ENCODE data around the gene UBE2K. TPM values are rescaled to one million over a fixed set of nuclear protein-coding genes. Genes with fewer than 3 reads are reported as not detected.

UBE2K gene
- total and polyA plus RNA-seq, 10 of the 15 experiments (the other 5 are each of a cell fraction or from before 2014, with no cell fraction given) = 17.0 to 141 (median 75.5) TPM

DNA sequence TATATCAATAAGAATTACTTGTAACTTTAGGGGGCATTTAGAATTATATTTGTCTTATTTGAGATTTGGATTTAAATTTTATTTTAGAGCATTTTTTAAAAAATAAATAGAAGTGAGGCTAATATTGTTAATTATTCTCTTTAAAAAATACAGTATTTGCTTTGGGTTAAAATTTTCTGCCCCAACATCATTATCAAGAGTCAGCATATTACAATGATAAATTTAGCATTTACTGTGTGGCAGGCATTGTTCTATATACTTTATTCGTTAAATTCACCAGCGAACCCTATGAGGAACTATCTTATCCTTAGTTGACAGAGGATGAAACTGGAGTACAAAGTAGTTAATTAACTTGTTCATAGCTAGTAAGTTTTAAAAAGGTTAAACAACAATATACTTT is 34.0 kb downstream of the UBE2K start:
- ChIA-PET RAD21 (ENCODE audit: unreplicated experiment) (interaction anchor here (1.2 to 1.7 kb wide), 3 partner anchors 13 to 105 kb away, joined by 3 to 6 read pairs (median 5); no protein-coding TSS in a partner anchor), SMC1A (ENCODE audit: uncharacterized antibody, unreplicated experiment) (interaction anchor here (0.6 to 1.7 kb wide), 7 partner anchors 13 to 263 kb away, joined by 3 to 6 read pairs (median 3); no protein-coding TSS in a partner anchor), POLR2A (interaction anchor here (0.5 to 1.2 kb wide), 5 partner anchors 12 to 180 kb away, joined by 3 to 7 read pairs (median 4); no protein-coding TSS in a partner anchor), CTCF (interaction anchor here (0.7 to 1.8 kb wide), 3 partner anchors 17 to 24 kb away, joined by 3 to 6 read pairs (median 5); no protein-coding TSS in a partner anchor)
- no peak for ATAC-seq
- Histone ChIP-seq H3K27ac (ENCODE audit: control insufficient read depth, insufficient read depth) (no peak overlapping the region), H3K36me3 (ENCODE audit: control insufficient read depth in 2 of 2, insufficient read depth in 2 of 2, low read length in 1 of 2) (no peaks in the 10 kb centered on the region; a peak in 1 of 4 replicates), H3K9ac (ENCODE audit: control insufficient read depth, insufficient read depth, low read length) (no peak overlapping the region), H3K27me3 (replicated peaks in 1 of 2; ENCODE audit: control insufficient read depth in 2 of 2, insufficient read depth in 2 of 2, low read length in 1 of 2) (no peaks in the 10 kb centered on the region), H2AFZ (ENCODE audit: control insufficient read depth, low read depth, low read length) (no peak overlapping the region), H3K79me2 (ENCODE audit: control insufficient read depth, insufficient read depth, low read length) (peaks cover 68% of the 10 kb centered on the region), H3K4me1 (ENCODE audit: control insufficient read depth, insufficient read depth, low read length) (no peaks in the 10 kb centered on the region), H3K4me2 (ENCODE audit: control insufficient read depth, insufficient read depth) (no peak overlapping the region), H4K20me1 (ENCODE audit: control insufficient read depth, insufficient read depth) (no peaks in the 10 kb centered on the region), H3K9me3 (replicated peaks; ENCODE audit: control insufficient read depth, insufficient read depth, low read length) (no peaks in the 10 kb centered on the region), H3K4me3 (no peak overlapping the region)
- 100% methylated on average over 2 of the region's 2 CpGs for WGBS (ENCODE audit: insufficient coverage, insufficient replicate concordance, low lambda C conversion rate, missing lambda C conversion rate)
- no peak for FAIRE-seq
- in situ Hi-C loops (cut with MboI) = no loop called here
- intact Hi-C loops (cut with micrococcal nuclease; ENCODE audit: unreplicated experiment) = no loop called here
- no peak for DNase-seq (ENCODE audit: low read depth, low spot score)
- BruUV-seq (replicated peaks) = TSS peak; percentile 9
- TF ChIP-seq, protein P1, sequence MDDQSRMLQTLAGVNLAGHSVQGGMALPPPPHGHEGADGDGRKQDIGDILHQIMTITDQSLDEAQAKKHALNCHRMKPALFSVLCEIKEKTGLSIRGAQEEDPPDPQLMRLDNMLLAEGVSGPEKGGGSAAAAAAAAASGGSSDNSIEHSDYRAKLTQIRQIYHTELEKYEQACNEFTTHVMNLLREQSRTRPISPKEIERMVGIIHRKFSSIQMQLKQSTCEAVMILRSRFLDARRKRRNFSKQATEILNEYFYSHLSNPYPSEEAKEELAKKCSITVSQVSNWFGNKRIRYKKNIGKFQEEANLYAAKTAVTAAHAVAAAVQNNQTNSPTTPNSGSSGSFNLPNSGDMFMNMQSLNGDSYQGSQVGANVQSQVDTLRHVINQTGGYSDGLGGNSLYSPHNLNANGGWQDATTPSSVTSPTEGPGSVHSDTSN (IDR thresholded peaks at IDR 0.05; ENCODE audit: insufficient replicate concordance, low read depth, low read length) = no peak
- no peak for TF ChIP-seq CEBPB (IDR thresholded peaks at IDR 0.05; ENCODE audit: borderline replicate concordance in 1 of 2, low read depth in 2 of 2, low read length in 2 of 2)
- TF ChIP-seq, protein P2, sequence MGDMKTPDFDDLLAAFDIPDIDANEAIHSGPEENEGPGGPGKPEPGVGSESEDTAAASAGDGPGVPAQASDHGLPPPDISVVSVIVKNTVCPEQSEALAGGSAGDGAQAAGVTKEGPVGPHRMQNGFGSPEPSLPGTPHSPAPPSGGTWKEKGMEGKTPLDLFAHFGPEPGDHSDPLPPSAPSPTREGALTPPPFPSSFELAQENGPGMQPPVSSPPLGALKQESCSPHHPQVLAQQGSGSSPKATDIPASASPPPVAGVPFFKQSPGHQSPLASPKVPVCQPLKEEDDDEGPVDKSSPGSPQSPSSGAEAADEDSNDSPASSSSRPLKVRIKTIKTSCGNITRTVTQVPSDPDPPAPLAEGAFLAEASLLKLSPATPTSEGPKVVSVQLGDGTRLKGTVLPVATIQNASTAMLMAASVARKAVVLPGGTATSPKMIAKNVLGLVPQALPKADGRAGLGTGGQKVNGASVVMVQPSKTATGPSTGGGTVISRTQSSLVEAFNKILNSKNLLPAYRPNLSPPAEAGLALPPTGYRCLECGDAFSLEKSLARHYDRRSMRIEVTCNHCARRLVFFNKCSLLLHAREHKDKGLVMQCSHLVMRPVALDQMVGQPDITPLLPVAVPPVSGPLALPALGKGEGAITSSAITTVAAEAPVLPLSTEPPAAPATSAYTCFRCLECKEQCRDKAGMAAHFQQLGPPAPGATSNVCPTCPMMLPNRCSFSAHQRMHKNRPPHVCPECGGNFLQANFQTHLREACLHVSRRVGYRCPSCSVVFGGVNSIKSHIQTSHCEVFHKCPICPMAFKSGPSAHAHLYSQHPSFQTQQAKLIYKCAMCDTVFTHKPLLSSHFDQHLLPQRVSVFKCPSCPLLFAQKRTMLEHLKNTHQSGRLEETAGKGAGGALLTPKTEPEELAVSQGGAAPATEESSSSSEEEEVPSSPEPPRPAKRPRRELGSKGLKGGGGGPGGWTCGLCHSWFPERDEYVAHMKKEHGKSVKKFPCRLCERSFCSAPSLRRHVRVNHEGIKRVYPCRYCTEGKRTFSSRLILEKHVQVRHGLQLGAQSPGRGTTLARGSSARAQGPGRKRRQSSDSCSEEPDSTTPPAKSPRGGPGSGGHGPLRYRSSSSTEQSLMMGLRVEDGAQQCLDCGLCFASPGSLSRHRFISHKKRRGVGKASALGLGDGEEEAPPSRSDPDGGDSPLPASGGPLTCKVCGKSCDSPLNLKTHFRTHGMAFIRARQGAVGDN (IDR thresholded peaks at IDR 0.05) = no peak
- no peak for TF ChIP-seq CBX5 (IDR thresholded peaks at IDR 0.05; ENCODE audit: low read depth)
